Measurements from ENCODE around the gene WFDC8.
"Not testable (repeated sequence)": the region's sequence is repeated elsewhere in the genome, so short reads cannot be mapped to it uniquely, and the experiment has no call there.

WFDC8 gene

GRCh38 chr20:45595235-45595634, 16.2 kb upstream of the WFDC8 start:
- H3K4me3 ChIP-seq (ENCODE audit: control insufficient read depth, low read depth, low read length), result no peak overlapping the region
- DNase-seq (ENCODE audit: low read depth), result no peak
- TF ChIP-seq CTCF (IDR thresholded peaks at IDR 0.05; ENCODE audit: control insufficient read depth, insufficient read depth, low read depth, low read length, missing control alignments), result no peak

- no peak for DNase-seq (ENCODE audit: low read depth)
- H3K4me3 ChIP-seq (ENCODE audit: control insufficient read depth, low read depth, low read length), result no peak overlapping the region
- TF ChIP-seq CTCF (IDR thresholded peaks at IDR 0.05; ENCODE audit: control insufficient read depth, insufficient read depth, low read depth, low read length, missing control alignments), result no peak
These were observed 14.4 kb upstream of the WFDC8 start for GRCh38 chr20:45593498-45593897.

GRCh38 chr20:45592574-45593189, 13.6 kb upstream of the WFDC8 start:
- H3K4me3 ChIP-seq (ENCODE audit: control insufficient read depth, low read depth, low read length), result no peak overlapping the region
- peak; percentile 80 for TF ChIP-seq CTCF (IDR thresholded peaks at IDR 0.05; ENCODE audit: control insufficient read depth, insufficient read depth, low read depth, low read length, missing control alignments)
- no peak for DNase-seq (ENCODE audit: low read depth)

- DNase-seq (ENCODE audit: low read depth), result no peak
- no peak overlapping the region for H3K4me3 ChIP-seq (ENCODE audit: control insufficient read depth, low read depth, low read length)
- TF ChIP-seq CTCF (IDR thresholded peaks at IDR 0.05; ENCODE audit: control insufficient read depth, insufficient read depth, low read depth, low read length, missing control alignments), result no peak
These were observed 10.6 kb upstream of the WFDC8 start for GRCh38 chr20:45589725-45590124.

GRCh38 chr20:45588800-45589199, 9.7 kb upstream of the WFDC8 start:
- no peak for DNase-seq (ENCODE audit: low read depth)
- no peak for TF ChIP-seq CTCF (IDR thresholded peaks at IDR 0.05; ENCODE audit: control insufficient read depth, insufficient read depth, low read depth, low read length, missing control alignments)
- H3K4me3 ChIP-seq (ENCODE audit: control insufficient read depth, low read depth, low read length), result no peak overlapping the region

- DNase-seq (ENCODE audit: low read depth); H3K4me3 ChIP-seq (ENCODE audit: control insufficient read depth, low read depth, low read length): not testable (repeated sequence)
These were observed 6.9 kb upstream of the WFDC8 start for GRCh38 chr20:45585986-45586385.

GRCh38 chr20:45584294-45584693, 5.2 kb upstream of the WFDC8 start:
- H3K4me3 ChIP-seq (ENCODE audit: control insufficient read depth, low read depth, low read length); DNase-seq (ENCODE audit: low read depth): not testable (repeated sequence)

GRCh38 chr20:45583502-45583901, 4.4 kb upstream of the WFDC8 start:
- TF ChIP-seq CTCF (IDR thresholded peaks at IDR 0.05; ENCODE audit: control insufficient read depth, insufficient read depth, low read depth, low read length, missing control alignments), result no peak
- no peak overlapping the region for H3K4me3 ChIP-seq (ENCODE audit: control insufficient read depth, low read depth, low read length)
- DNase-seq (ENCODE audit: low read depth), result no peak
